NCI-H2081 treated with DMSO at 0.1 percent for 48 hours (cell line): Measurements from ENCODE around the gene UBTFL1.
"Not testable (repeated sequence)": the region's sequence is repeated elsewhere in the genome, so short reads cannot be mapped to it uniquely, and the experiment has no call there.

Experiments used
- DNase-seq: peaks from one replicate; lab custom pipeline; 2025; lab: John Stamatoyannopoulos, UW

Gene UBTFL1

DNA sequence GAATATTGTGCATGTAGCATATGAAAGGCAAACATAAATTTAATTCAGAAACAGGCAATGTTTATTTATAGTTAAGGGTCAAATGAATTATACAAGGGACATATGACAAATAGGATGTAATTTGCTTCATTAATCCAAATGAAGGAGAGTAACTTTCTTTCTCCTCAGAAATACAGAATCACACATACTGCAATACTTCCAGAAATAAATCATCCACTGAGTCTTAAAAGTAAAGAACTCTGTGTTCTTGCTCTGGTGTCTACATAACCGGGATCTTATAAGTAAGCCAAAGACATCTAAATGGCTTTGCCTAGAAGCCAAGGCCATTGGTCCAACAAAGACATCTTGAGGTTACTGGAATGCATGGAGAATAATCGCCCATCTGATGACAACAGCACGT, at the start of gene UBTFL1:
UBTFL1 (plus strand) TSS at position 301 of the 400 bp plus-strand sequence; CDS start at position 301, 0 bp downstream.
- DNase-seq, result not testable (repeated sequence)

DNA sequence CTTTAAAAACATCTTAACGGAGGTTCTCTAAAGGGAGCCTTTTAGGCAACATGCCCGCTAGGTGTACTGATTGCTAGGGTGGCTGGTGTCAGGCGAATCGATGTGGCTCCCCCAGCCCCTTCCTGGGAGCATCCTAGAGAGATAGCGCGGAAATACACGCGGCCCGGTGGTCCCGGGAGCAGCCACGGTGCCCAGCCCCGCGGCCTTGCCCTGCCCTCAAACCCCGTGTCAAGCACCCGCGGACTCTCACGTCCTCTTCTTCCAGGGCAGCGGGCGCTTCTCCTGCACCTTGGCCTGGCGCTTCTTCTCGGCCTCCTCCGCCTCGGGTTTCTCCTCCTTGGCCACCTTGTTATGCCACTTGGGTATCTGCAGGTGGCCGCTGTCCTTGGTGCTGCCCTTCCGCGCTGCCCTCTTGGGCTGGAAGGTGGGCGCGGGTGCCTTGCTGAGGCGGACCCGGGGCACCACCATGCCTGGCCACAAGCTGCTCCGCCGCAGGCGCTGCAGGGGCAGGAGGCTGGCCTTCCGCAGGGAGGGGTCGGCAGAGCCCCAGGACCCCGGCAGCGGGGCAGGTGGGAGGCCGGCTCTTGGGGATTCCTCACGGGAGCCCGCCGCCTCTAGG, 34.0 kb upstream of the UBTFL1 start:
- not testable (repeated sequence) for DNase-seq

- DNase-seq, result not testable (repeated sequence)
These were observed 33.4 kb upstream of the UBTFL1 start for GRCh38 chr11:90052311-90052710.

- not testable (repeated sequence) for DNase-seq
These were observed 32.2 kb upstream of the UBTFL1 start for GRCh38 chr11:90053545-90053944.

- DNase-seq, result not testable (repeated sequence)
These were observed 3.0 kb downstream of the UBTFL1 start for GRCh38 chr11:90088731-90089130.

- DNase-seq, result not testable (repeated sequence)
These were observed 9.6 kb downstream of the UBTFL1 start for GRCh38 chr11:90095230-90095924.

- DNase-seq, result not testable (repeated sequence)
These were observed 12.5 kb downstream of the UBTFL1 start for GRCh38 chr11:90098261-90098660.

GRCh38 chr11:90100431-90100830, 14.7 kb downstream of the UBTFL1 start:
- DNase-seq, result no peak

GRCh38 chr11:90113541-90113940, 27.8 kb downstream of the UBTFL1 start:
- DNase-seq, result no peak

DNA sequence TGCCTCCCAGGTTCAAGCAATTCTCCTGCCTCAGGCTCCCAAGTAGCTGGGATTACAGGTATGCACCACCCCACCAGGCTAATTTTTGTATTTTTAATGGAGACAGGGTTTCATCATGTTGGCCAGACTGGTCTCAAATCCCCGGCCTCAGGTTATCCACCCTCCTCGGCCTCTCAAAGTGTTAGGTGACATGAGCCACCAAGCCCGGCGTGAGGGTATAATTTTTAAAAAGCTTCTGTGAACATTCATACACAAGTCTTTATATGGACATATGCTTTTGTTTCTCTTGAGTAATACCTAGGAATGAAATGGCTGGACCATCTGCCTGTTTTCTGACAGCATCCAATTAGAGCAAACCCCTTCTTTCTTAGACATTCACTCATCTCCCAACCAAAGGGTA, 34.4 kb downstream of the UBTFL1 start:
- DNase-seq, result no peak

- no peak for DNase-seq
These were observed 38.6 kb downstream of the UBTFL1 start for GRCh38 chr11:90124371-90124770.

DNA sequence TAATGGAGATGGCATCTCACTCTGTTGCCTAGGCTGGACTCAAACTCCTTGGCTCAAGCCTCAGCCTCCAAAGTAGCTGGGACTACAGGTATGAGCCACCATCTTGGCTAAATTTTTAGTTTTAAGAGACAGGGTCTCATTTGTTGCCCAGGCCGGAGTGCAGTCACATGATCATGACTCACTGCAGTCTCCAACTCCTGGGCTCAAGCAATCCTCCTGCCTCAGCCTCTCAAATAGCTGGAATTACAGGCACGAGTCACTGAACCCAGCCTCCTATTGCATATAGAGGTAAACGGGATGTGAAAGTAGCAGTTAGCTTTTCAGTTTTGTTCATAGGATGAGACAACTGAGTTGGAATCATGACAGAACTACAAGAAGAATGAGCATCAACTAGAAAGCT, 39.2 kb downstream of the UBTFL1 start:
- no peak for DNase-seq

DNA sequence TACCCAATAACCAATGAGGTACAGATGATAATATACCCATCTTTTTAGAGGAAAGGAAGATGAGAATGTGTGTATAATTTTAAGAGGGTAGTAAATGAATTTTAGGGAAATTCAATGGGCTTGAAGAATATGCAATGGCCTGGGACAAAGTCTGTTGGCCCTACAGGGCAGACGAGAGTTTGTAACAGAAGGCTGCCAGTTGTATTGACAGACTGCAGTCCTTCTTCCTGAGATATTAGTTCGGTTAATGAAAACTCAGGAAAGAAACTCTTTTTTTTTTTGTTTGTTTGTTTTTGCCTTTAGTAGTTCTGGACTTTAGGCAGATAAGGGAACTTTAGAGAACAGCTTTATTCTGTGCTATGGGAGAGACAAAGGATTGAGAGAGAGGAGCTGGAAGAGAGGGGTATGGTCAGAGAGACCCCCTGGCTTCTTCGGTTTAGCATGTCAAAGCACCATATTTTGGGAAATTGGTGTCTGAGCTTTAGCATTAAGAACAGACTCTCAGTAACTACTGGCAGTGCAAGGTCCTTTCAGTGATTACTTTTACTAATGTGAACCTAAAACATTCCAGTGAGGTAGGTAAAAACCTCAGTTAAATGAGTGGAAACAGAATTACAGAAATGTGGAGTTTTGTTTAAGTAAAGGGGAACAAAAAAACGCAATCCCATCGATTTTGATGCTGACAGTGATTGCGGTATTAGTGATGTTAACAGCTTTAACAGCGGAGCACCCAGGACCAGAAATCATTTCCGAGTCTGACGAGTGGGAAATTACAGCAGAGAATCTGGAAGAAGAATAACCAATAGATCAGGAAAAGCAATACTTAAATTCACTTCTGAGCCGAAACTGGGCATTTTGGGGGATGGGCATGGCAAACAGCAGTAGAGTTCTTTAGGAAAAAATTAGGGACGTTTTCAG, 48.1 kb downstream of the UBTFL1 start:
- DNase-seq, result no peak

GRCh38 chr11:90134478-90135003, 48.8 kb downstream of the UBTFL1 start, which contains the start of gene NAALAD2:
NAALAD2 (plus strand) TSS chr11:90134663; CDS start chr11:90134759, 96 bp downstream.
- no peak for DNase-seq

DNA sequence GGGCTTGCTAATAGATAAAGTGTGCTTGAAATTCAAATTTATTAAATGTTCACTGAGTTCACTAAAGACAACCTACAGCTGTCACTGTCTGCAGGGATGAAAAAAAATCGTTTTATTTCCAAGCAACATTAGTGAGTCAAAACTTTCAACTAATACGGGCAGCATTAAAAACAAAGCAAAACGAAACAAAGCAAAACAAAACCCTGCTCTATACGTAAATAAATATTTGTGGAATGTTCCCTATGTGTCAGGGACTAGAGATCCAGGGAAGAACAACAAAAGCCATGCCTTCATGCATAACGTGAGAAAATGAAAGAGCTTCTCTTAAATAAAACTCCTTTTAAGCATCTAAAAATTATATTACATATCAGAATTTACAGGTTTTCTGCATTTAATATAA, 49.3 kb downstream of the UBTFL1 start:
- no peak for DNase-seq
